SK-N-SH (cell line): ENCODE measurements around the gene POT1. TPM values are rescaled to one million over a fixed set of nuclear protein-coding genes. Genes with fewer than 3 reads are reported as not detected.

ENCODE experiments used
- CTCF ChIA-PET: fragments of 300-600, 350-600 bp; formaldehyde crosslinking; extraction: SDS; loops from one replicate; lab custom pipeline; 2021; lab: Yijun Ruan, JAX
- POLR2A ChIA-PET: fragments of 350-600 bp; sonication (Branson Sonifier 250); formaldehyde crosslinking; extraction: SDS; loops from one replicate; lab custom pipeline; 2020; ENCODE audit warnings: antibody characterized with exemption, inconsistent platforms; lab: Yijun Ruan, JAX
- DNase-seq: peaks from one replicate; pipeline ENCODE4 v3.0.0; 2012
- H2AFZ ChIP-seq: fragments of 200-600 bp; sonication (generic); 2 replicates; pipeline ENCODE4 v1.8.1; 2016; ENCODE audit warnings: antibody characterized with exemption, mild to moderate bottlenecking, low read depth
- H3F3A ChIP-seq: fragments of 200-600 bp; sonication (generic); replicated peaks from 2 replicates; pipeline ENCODE3; 2016; ENCODE audit warnings: antibody characterized with exemption, mild to moderate bottlenecking; ENCODE audit not compliant: insufficient read depth
- H3K27ac ChIP-seq, 2 experiments: fragments of 200-500 bp in 1 of 2; fragments of 200-600 bp in 1 of 2; sonication (Bioruptor generic) in 1 of 2; sonication (generic), shearing (Covaris generic) in 1 of 2; 2 replicates each; pipeline versions ENCODE4 v1.5.1 to v1.6.1; 2014 to 2016; ENCODE audit warnings: low read depth in 2 of 2, inconsistent platforms in 1 of 2, low read length in 1 of 2, mild to moderate bottlenecking in 1 of 2, mixed read lengths in 1 of 2
- H3K27me3 ChIP-seq: fragments of 200-600 bp; sonication (generic), shearing (Covaris generic); 2 replicates; pipeline ENCODE4 v1.6.1; 2016; ENCODE audit warnings: mixed run types; ENCODE audit not compliant: insufficient read depth
- H3K36me3 ChIP-seq, 2 experiments: fragments of 200-500 bp in 1 of 2; fragments of 200-600 bp in 1 of 2; sonication (Bioruptor generic) in 1 of 2; sonication (generic) in 1 of 2; replicated peaks in 1 of 2; 2 replicates each; pipeline versions ENCODE3 to v1.5.1; 2014 to 2016; ENCODE audit warnings: low read length in 1 of 2, mild to moderate bottlenecking in 1 of 2; ENCODE audit not compliant: insufficient read depth in 2 of 2, control insufficient read depth in 1 of 2
- H3K4me1 ChIP-seq, 2 experiments: fragments of 200-500 bp in 1 of 2; fragments of 200-600 bp in 1 of 2; sonication (Bioruptor generic) in 1 of 2; sonication (generic), shearing (Covaris generic) in 1 of 2; 2 replicates each; pipeline versions ENCODE4 v1.5.1 to v1.6.1; 2014 to 2016; ENCODE audit warnings: low read depth in 1 of 2, low read length in 1 of 2, mixed run types in 1 of 2; ENCODE audit not compliant: insufficient read depth in 2 of 2, control insufficient read depth in 1 of 2
- H3K4me2 ChIP-seq: fragments of 200-600 bp; sonication (generic), shearing (Covaris generic); 2 replicates; pipeline ENCODE4 v1.6.1; 2017; ENCODE audit warnings: mixed run types
- H3K4me3 ChIP-seq, 2 experiments: fragments of 200-500 bp in 1 of 2; fragments of 200-600 bp in 1 of 2; sonication (Bioruptor generic) in 1 of 2; sonication (generic), shearing (Covaris generic) in 1 of 2; 2 replicates each; pipeline versions ENCODE4 v1.5.1 to v1.8.1; 2014 to 2016; ENCODE audit warnings: low read depth in 2 of 2, inconsistent platforms in 1 of 2, low read length in 1 of 2, mild to moderate bottlenecking in 1 of 2, mixed read lengths in 1 of 2, moderate library complexity in 1 of 2
- H3K79me2 ChIP-seq: fragments of 200-600 bp; sonication (generic); 2 replicates; pipeline ENCODE4 v1.8.1; 2017; ENCODE audit warnings: mild to moderate bottlenecking; ENCODE audit not compliant: insufficient read depth
- H3K9ac ChIP-seq: fragments of 200-600 bp; sonication (generic); 2 replicates; pipeline ENCODE4 v1.6.1; 2017; ENCODE audit warnings: mixed run types
- H3K9me2 ChIP-seq: fragments of 200-600 bp; sonication (generic); 2 replicates; pipeline ENCODE4 v1.6.1; 2017; ENCODE audit warnings: mixed run types
- H3K9me3 ChIP-seq: fragments of 200-600 bp; sonication (generic); 2 replicates; pipeline ENCODE4 v1.6.1; 2017; ENCODE audit warnings: mixed run types, mild to moderate bottlenecking, moderate library complexity
- H4K20me1 ChIP-seq: fragments of 200-600 bp; sonication (generic); 2 replicates; pipeline ENCODE4 v1.6.1; 2017; ENCODE audit warnings: mild to moderate bottlenecking, mixed run types; ENCODE audit not compliant: insufficient read depth
- EZH2phosphoT487 ChIP-seq: fragments of 200-600 bp; sonication (generic); IDR thresholded peaks from 2 replicates; pipeline ENCODE4 v1.6.1; 2017; ENCODE audit warnings: low read depth, mixed run types, mild to moderate bottlenecking, antibody characterized with exemption, moderate library complexity, borderline replicate concordance
- FOXM1 ChIP-seq: IDR thresholded peaks from 2 replicates; pipeline ENCODE4 v1.4.0; 2012; ENCODE audit warnings: low read depth, mild to moderate bottlenecking
- GATA2 ChIP-seq: sonication (generic); formaldehyde crosslinking; IDR thresholded peaks from 2 replicates; pipeline ENCODE4 v1.5.0; 2020; ENCODE audit warnings: mild to moderate bottlenecking, missing genetic modification reagents
- MEF2A ChIP-seq: IDR thresholded peaks from 2 replicates; pipeline ENCODE4 v1.4.0; 2012; ENCODE audit warnings: low read depth, borderline replicate concordance
- NFIC ChIP-seq: IDR thresholded peaks from 2 replicates; pipeline ENCODE4 v1.4.0; 2012; ENCODE audit warnings: borderline replicate concordance
- NRF1 ChIP-seq: IDR thresholded peaks from 2 replicates; pipeline ENCODE4 v1.6.1; 2012; ENCODE audit warnings: low read depth, mild to moderate bottlenecking, low read length
- RFX5 ChIP-seq: IDR thresholded peaks from 2 replicates; pipeline ENCODE4 v1.6.1; 2012; ENCODE audit warnings: mild to moderate bottlenecking, improper control_type of control experiment, low read length
- SIN3A ChIP-seq: IDR thresholded peaks from 2 replicates; pipeline ENCODE4 v1.6.1; 2012; ENCODE audit warnings: low read depth, mild to moderate bottlenecking, low read length, moderate library complexity, borderline replicate concordance
- SMC3 ChIP-seq: IDR thresholded peaks from 2 replicates; pipeline ENCODE4 v1.6.1; 2012; ENCODE audit warnings: low read depth, low read length, improper control_type of control experiment
- TAF1 ChIP-seq: IDR thresholded peaks from 2 replicates; pipeline ENCODE4 v1.6.1; 2012; ENCODE audit warnings: low read depth, mild to moderate bottlenecking, low read length, moderate library complexity, borderline replicate concordance
- TCF12 ChIP-seq: IDR thresholded peaks from 2 replicates; pipeline ENCODE4 v1.4.0; 2012
- TEAD4 ChIP-seq: IDR thresholded peaks from 2 replicates; pipeline ENCODE4 v1.4.0; 2012; ENCODE audit warnings: mild to moderate bottlenecking, borderline replicate concordance; ENCODE audit not compliant: insufficient read depth
- WGBS: methylation state at CpG from one replicate; pipeline ENCODE4 v1.1.6; 2017; ENCODE audit warnings: low lambda C conversion rate; 5-methylcytosine and 5-hydroxymethylcytosine counted together
- polyA plus RNA-seq, 3 experiments: library from polyadenylated mRNA; depleted of rRNA; stranded (reverse); fragments of >200 nt; gene quantifications; 2 replicates each; pipeline ENCODE4 v1.2.3, GENCODE V29; 2012
- TF ChIP-seq, protein P1 (sequence below): fragments of 150-350 bp; IDR thresholded peaks from 2 replicates; pipeline ENCODE4 v1.6.1; 2016; ENCODE audit warnings: mild to moderate bottlenecking, low read depth, low read length
- TF ChIP-seq, protein P2 (sequence below): IDR thresholded peaks from 2 replicates; pipeline ENCODE4 v1.4.0; 2012; ENCODE audit warnings: low read depth, borderline replicate concordance
- TF ChIP-seq, protein P3 (sequence below): IDR thresholded peaks from 2 replicates; pipeline ENCODE4 v1.4.0; 2012; ENCODE audit warnings: low read depth, borderline replicate concordance
- TF ChIP-seq, protein P4 (sequence below): fragments of 200-600 bp; sonication (generic); IDR thresholded peaks from 2 replicates; pipeline ENCODE4 v1.6.1; 2017; ENCODE audit warnings: antibody characterized with exemption, mild to moderate bottlenecking, moderate library complexity
- TF ChIP-seq, protein P5 (sequence below): fragments of 150-350 bp; IDR thresholded peaks from 2 replicates; pipeline ENCODE4 v1.6.1; 2017; ENCODE audit warnings: antibody characterized with exemption, low read length, low read depth, borderline replicate concordance

POT1 gene
- polyA plus RNA-seq, 1 of the 3 experiments (the other 2 are of a cell fraction) = 18.1 TPM

DNA sequence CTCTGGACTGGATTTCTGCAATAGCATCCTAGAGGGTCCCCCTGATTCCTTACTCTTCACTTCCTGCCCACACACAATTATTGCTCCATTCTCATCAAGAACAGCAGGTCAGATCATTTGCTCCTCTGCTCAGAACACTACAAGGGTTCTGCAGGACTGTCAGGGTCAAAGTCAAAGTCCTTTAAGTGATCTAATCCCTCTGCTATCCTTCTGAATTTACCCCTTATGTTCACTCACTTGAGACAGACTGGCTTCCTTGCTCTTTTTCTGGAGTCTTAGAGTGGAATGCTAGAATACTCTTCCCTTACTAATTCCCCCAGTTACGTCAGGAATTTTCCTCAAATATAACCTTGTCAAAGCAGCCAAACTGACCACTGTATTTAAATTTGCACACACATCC is 7.5 kb upstream of the POT1 start:
- no peak for DNase-seq
- ChIA-PET POLR2A (no interaction called here), CTCF (no interaction called here)
- H3K9me2 ChIP-seq = no peaks in the 10 kb centered on the region
- H3F3A ChIP-seq = no peaks in the 10 kb centered on the region
- no peaks in the 10 kb centered on the region for H3K36me3 ChIP-seq
- H3K9me3 ChIP-seq = no peaks in the 10 kb centered on the region
- no peaks in the 10 kb centered on the region for H3K27me3 ChIP-seq
- H3K4me3 ChIP-seq = no peak overlapping the region
- no peak overlapping the region for H3K27ac ChIP-seq
- no peak overlapping the region for H2AFZ ChIP-seq
- no peaks in the 10 kb centered on the region for H3K79me2 ChIP-seq
- WGBS = 83% methylated on average over 1 of the region's 1 CpG
- no peaks in the 10 kb centered on the region for H4K20me1 ChIP-seq
- H3K9ac ChIP-seq = no peak overlapping the region
- no peaks in the 10 kb centered on the region for H3K4me1 ChIP-seq
- no peak overlapping the region for H3K4me2 ChIP-seq
- TF ChIP-seq, protein P1, sequence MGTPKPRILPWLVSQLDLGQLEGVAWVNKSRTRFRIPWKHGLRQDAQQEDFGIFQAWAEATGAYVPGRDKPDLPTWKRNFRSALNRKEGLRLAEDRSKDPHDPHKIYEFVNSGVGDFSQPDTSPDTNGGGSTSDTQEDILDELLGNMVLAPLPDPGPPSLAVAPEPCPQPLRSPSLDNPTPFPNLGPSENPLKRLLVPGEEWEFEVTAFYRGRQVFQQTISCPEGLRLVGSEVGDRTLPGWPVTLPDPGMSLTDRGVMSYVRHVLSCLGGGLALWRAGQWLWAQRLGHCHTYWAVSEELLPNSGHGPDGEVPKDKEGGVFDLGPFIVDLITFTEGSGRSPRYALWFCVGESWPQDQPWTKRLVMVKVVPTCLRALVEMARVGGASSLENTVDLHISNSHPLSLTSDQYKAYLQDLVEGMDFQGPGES = no peak
- TF ChIP-seq RFX5 = no peak
- TF ChIP-seq, protein P2, sequence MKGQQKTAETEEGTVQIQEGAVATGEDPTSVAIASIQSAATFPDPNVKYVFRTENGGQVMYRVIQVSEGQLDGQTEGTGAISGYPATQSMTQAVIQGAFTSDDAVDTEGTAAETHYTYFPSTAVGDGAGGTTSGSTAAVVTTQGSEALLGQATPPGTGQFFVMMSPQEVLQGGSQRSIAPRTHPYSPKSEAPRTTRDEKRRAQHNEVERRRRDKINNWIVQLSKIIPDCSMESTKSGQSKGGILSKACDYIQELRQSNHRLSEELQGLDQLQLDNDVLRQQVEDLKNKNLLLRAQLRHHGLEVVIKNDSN = no peak
- no peak for TF ChIP-seq NRF1
- TF ChIP-seq NFIC = no peak
- TF ChIP-seq, protein P3, sequence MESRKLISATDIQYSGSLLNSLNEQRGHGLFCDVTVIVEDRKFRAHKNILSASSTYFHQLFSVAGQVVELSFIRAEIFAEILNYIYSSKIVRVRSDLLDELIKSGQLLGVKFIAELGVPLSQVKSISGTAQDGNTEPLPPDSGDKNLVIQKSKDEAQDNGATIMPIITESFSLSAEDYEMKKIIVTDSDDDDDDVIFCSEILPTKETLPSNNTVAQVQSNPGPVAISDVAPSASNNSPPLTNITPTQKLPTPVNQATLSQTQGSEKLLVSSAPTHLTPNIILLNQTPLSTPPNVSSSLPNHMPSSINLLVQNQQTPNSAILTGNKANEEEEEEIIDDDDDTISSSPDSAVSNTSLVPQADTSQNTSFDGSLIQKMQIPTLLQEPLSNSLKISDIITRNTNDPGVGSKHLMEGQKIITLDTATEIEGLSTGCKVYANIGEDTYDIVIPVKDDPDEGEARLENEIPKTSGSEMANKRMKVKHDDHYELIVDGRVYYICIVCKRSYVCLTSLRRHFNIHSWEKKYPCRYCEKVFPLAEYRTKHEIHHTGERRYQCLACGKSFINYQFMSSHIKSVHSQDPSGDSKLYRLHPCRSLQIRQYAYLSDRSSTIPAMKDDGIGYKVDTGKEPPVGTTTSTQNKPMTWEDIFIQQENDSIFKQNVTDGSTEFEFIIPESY = no peak
- TF ChIP-seq EZH2phosphoT487 = no peak
- TF ChIP-seq TEAD4 = no peak

DNA sequence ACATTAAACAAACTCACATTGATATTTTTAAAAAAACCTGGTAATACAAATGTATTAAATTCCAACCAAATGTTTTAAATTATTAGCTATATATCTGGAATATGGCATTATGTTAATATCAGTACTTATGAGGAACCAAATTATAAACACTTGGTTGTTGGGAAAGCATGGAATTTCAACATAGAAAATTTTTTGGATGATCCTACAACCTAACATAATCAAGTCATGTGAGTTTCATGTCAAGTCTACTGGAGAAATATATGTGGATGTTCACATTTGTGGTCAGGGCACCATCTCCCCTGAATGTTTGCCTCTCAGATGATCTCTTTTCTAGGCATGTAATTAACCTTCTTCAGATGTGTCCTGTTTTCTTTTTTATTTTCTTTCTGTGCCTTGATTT is 5.2 kb upstream of the POT1 start:
- no peak overlapping the region for H3K4me2 ChIP-seq
- no peak overlapping the region for H3K27ac ChIP-seq
- no peaks in the 10 kb centered on the region for H3K9me3 ChIP-seq
- H4K20me1 ChIP-seq = no peaks in the 10 kb centered on the region
- no peaks in the 10 kb centered on the region for H3F3A ChIP-seq
- H3K9me2 ChIP-seq = no peaks in the 10 kb centered on the region
- no peaks in the 10 kb centered on the region for H3K79me2 ChIP-seq
- ChIA-PET POLR2A (no interaction called here), CTCF (interaction anchor here (1.6 kb wide), 1 partner anchor 78 kb away, joined by 3 read pairs; no protein-coding TSS in a partner anchor)
- no peaks in the 10 kb centered on the region for H3K27me3 ChIP-seq
- H3K4me1 ChIP-seq = no peaks in the 10 kb centered on the region
- no peak overlapping the region for H3K9ac ChIP-seq
- no peak overlapping the region for H2AFZ ChIP-seq
- no peaks in the 10 kb centered on the region for H3K36me3 ChIP-seq
- no peak for DNase-seq
- H3K4me3 ChIP-seq = no peak overlapping the region
- TF ChIP-seq GATA2 (CRISPR knock-in tag) = no peak
- TF ChIP-seq, protein P4, sequence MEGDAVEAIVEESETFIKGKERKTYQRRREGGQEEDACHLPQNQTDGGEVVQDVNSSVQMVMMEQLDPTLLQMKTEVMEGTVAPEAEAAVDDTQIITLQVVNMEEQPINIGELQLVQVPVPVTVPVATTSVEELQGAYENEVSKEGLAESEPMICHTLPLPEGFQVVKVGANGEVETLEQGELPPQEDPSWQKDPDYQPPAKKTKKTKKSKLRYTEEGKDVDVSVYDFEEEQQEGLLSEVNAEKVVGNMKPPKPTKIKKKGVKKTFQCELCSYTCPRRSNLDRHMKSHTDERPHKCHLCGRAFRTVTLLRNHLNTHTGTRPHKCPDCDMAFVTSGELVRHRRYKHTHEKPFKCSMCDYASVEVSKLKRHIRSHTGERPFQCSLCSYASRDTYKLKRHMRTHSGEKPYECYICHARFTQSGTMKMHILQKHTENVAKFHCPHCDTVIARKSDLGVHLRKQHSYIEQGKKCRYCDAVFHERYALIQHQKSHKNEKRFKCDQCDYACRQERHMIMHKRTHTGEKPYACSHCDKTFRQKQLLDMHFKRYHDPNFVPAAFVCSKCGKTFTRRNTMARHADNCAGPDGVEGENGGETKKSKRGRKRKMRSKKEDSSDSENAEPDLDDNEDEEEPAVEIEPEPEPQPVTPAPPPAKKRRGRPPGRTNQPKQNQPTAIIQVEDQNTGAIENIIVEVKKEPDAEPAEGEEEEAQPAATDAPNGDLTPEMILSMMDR = no peak
- TF ChIP-seq SIN3A = no peak
- no peak for TF ChIP-seq SMC3
- TF ChIP-seq, protein P5, sequence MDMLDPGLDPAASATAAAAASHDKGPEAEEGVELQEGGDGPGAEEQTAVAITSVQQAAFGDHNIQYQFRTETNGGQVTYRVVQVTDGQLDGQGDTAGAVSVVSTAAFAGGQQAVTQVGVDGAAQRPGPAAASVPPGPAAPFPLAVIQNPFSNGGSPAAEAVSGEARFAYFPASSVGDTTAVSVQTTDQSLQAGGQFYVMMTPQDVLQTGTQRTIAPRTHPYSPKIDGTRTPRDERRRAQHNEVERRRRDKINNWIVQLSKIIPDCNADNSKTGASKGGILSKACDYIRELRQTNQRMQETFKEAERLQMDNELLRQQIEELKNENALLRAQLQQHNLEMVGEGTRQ = no peak
- TF ChIP-seq TAF1 = no peak
- no peak for TF ChIP-seq TCF12
- TF ChIP-seq, protein P3 = no peak
- TF ChIP-seq FOXM1 = no peak
- TF ChIP-seq TEAD4 = no peak
- TF ChIP-seq, protein P1 = no peak
- no peak for TF ChIP-seq MEF2A
- no peak for TF ChIP-seq NRF1
